GM12872 (cell line): Measurements from ENCODE around the gene GPER1.

Source experiments
- TF ChIP-seq, protein P1 (sequence below): IDR thresholded peaks from 3 replicates; pipeline ENCODE4 v1.5.1; 2011; ENCODE audit warnings: low read depth, mild to moderate bottlenecking, low read length, moderate library complexity; ENCODE audit not compliant: insufficient read depth

Gene GPER1

DNA sequence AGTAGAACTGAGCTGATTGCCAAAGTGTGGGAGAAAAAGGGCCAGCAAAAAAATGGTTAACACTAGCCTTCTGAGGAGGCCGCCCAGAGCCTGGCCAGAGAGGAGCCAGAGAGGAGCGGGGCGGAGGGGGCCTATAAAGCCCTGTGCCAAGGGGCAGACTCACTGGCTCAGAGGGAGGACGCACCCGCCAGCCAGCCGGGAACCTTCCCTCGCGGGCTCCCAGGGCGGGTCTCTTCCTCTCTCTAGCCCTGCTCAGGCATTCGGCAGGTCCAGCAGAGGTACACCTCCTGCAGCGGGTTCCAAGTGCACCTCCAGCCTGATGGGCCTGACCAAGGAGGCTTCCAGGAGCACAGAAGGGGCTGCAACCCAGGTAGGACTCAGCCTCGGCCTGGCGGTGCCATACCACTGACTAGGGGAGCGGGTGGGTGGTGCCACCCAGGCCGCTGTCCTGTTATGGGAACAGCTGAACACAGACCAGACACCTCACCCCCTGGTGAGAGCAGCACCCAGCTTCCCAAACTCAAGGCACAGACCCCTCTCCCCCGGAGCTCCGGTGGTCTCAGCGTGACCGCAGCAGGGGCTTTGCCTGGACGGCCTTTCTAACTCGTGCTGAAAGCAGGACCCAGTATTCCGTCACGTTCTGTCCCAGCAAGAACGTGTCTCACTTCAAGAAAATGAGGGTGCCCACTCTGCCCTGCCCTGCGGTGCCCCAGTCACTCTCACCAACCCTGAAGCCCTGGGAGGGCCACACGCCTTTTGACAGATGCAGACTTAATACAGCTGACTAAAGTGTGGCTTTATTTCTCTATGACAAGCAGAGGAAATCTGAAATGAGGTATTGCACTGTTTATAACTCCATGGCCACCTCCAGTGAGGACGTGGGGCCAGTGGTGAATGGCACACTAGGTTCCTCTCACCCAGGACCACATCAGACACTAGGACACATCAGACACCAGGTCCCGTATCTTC is at the start of gene GPER1:
Gene GPER1, plus strand, starts transcription at position 162 of the 969 bp plus-strand sequence. CDS start 3,616 bp downstream, outside the sequence.
- TF ChIP-seq, protein P1, sequence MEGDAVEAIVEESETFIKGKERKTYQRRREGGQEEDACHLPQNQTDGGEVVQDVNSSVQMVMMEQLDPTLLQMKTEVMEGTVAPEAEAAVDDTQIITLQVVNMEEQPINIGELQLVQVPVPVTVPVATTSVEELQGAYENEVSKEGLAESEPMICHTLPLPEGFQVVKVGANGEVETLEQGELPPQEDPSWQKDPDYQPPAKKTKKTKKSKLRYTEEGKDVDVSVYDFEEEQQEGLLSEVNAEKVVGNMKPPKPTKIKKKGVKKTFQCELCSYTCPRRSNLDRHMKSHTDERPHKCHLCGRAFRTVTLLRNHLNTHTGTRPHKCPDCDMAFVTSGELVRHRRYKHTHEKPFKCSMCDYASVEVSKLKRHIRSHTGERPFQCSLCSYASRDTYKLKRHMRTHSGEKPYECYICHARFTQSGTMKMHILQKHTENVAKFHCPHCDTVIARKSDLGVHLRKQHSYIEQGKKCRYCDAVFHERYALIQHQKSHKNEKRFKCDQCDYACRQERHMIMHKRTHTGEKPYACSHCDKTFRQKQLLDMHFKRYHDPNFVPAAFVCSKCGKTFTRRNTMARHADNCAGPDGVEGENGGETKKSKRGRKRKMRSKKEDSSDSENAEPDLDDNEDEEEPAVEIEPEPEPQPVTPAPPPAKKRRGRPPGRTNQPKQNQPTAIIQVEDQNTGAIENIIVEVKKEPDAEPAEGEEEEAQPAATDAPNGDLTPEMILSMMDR: no peak

DNA sequence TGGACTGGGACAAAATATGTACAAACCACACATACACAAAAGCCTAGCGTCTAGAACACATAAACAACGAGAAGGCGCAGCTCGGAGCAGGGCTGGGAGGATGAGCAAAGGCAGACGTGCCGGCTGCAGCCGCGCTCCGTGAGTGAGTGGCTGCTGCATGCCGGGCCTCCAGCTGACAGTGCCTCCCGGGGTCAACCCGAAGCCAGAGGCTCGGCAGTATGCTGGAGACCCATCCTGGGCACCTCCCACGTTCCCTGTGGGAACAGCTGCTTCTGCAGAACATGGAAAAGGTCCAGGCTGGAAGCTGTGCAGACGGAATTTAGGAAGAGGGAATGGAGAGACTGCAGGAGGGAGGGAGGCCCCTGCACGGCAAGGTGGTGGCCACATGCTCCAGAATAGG is 47.1 kb upstream of the GPER1 start:
- TF ChIP-seq, protein P1: no peak

DNA sequence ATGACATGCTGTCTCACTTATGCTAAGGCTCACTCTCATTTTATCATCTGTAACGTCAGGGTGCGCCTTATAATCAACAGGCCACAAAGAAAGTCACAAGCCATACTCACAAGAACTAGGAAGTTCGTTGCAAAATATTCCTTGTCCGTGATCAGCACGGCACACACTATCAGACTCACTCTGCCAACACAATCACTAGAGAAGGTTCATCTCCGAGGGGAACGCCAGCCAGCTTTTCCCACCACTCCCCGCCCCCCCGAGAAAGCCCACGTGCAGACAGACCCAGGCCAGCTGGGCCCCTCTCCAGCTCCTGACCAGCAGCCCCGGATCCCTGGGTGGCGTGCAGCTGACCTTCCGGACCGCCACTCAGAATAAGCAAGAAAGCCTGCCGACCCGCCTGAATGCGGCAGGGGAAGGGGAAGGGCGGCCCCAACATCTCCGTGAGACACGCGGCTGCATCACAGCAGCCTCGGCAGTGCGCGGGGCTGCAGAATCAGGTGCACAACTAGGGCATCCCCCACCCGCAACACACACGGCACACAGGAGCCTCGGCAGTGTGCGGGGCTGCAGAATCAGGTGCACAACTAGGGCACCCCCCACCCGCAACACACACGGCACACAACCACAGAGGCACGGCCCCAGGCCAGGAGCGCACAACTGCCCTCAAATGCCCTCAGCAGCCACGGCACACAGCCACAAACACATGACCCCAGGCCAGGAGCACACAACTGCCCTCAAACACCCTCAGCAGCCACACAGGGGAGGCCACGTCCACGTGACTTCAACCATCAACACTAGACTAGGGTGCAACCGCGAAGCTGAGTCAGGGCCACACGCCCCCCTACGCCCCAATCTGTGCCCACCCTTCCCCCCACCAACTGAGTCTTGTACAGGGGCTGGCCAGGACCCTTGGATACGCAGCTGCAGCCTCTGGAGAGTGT is 46.1 kb upstream of the GPER1 start:
- TF ChIP-seq, protein P1: no peak

DNA sequence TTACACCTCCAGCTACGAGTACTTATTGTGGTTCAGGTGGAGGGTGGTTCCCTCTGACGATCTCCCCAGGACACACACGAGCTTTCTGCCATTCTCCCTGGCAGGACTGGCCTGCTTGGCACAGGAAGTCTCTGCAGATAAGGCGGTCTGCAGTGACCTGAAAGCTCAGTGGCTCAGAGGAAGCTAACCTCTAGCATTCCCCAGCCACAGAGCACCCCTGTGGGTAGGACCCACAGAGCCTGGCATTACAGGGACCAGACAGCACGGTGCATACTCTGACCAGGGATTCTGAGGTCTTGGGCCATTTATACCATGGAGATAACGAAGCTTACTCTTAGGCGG is 45.5 kb upstream of the GPER1 start:
- TF ChIP-seq, protein P1: no peak

DNA sequence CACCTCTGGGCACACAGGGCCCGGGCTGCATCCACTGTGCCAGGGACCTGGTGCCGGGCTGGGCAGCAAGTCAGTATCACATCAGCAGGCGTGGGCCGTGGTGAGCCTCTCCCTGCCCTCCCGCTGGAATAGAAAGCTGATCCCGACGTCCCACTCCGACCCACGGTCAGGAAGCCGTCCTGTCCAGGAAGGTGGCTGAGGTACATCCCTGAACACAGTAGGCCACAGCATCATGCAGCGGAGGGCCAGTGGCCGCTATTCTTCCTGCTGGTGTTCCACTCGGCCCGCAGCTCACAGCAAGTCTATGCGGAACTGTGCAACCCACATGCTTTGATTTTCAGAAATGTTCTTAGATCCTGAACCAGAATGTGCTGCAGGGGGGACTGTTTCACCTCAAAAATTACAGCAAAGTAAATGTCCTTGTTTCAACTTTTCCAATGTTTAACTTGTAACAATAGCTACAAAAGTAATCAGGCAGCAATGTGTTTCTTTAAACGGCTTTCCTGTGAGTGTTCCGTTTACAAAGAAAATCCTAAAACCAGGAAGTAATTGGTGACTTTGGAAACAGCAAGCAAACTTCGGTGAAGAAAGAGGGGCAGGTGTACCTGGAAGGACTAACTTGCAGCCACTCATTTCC is 44.2 kb upstream of the GPER1 start:
- TF ChIP-seq, protein P1: no peak

DNA sequence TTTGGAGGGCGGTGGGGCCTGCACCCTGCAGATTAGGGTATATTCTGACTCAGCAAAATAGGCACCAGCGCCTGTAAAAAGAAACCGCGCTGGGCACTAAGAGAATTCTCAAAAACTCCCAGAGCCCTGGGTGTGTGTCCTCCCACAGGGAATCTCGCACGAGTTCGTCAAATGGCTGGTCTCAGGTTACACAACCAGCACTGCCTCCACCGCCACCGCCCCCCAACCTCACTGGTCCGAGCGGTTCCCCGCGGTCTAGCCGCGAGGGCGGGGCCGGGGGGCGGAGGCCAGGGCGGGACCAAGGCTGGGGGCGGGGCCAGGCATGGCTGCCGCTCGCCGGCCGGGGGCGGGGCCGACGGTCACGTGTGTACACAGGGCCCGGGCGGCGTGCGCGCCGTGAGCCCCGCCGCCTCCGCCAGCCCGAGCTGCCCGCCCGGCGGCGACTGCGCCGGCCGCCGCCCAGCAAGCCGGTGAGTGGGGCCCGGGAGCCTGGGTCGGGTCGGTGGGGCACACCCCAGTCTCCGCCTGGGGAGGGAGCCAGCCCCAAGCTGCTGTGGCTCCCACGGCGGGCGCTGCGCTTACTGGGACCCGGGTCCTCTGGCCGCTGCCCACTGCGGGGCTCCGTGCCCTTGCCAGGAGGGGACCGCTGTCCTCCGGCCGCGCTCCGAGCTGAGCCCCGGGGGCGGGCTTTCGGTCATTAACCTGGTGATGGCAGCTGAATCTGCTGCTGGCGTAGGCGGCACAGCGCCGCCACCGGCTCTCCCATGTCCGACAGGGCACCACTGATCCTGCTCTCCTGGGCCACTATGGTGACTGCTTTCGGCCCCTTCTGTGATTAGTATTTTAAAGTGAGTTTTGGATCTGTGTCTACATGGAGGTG is 43.5 kb upstream of the GPER1 start, which contains the start of gene GPR146:
Gene GPR146, plus strand, starts transcription at position 358 of the 880 bp plus-strand sequence. CDS start 12,970 bp downstream, outside the sequence.
- TF ChIP-seq, protein P1: peak; percentile 80
